ENCODE results near the gene ZNF146. TPM values are rescaled to one million over a fixed set of nuclear protein-coding genes. Genes with fewer than 3 reads are reported as not detected.
A peak's percentile ranks its signal among the peaks of the same experiment; 100 is the strongest.
"Not testable (repeated sequence)": the region's sequence is repeated elsewhere in the genome, so short reads cannot be mapped to it uniquely, and the experiment has no call there.

Gene ZNF146
- total RNA-seq, 4 donors from 2014 or later, result 69.6 to 127 (median 79.7) TPM

DNA sequence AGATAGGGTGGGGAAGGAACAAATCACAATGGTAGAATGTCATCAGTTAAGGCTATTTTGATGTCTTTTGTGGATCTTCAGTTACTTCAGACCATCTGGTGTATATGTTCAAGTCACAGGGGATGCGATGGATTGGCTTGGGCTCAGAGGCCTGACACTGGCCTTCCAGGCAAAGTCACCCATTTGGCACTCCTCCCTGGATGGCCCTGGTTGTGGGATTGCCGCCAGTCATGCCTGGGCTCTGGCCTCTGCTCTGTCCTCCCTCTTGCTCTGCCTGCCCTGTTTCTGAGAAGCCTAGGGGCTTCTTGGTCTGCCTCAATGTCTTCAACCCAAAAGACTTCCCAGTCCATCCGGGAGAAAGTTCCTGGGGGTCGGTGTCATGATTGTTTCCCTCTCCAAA lies 50.2 kb downstream of the ZNF146 start:
- WGBS, 2 donors, result 87 to 91% methylated on average over 4 of the region's 4 CpGs
- Histone ChIP-seq H3K4me3 (replicated peaks in 1 of 3) (no peak overlapping the region), H3K4me1 (no peaks in the 10 kb centered on the region), H3K9me3 (no peaks in the 10 kb centered on the region), H3K36me3 (no peaks in the 10 kb centered on the region), H3K27ac (no peak overlapping the region), H3K27me3 (no peaks in the 10 kb centered on the region)
- DNase-seq, result no peak
- intact Hi-C loops (cut with DNase I), result no loop called here
- TF ChIP-seq, protein P1, sequence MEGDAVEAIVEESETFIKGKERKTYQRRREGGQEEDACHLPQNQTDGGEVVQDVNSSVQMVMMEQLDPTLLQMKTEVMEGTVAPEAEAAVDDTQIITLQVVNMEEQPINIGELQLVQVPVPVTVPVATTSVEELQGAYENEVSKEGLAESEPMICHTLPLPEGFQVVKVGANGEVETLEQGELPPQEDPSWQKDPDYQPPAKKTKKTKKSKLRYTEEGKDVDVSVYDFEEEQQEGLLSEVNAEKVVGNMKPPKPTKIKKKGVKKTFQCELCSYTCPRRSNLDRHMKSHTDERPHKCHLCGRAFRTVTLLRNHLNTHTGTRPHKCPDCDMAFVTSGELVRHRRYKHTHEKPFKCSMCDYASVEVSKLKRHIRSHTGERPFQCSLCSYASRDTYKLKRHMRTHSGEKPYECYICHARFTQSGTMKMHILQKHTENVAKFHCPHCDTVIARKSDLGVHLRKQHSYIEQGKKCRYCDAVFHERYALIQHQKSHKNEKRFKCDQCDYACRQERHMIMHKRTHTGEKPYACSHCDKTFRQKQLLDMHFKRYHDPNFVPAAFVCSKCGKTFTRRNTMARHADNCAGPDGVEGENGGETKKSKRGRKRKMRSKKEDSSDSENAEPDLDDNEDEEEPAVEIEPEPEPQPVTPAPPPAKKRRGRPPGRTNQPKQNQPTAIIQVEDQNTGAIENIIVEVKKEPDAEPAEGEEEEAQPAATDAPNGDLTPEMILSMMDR (IDR thresholded peaks at IDR 0.05), result no peak
- no peak for TF ChIP-seq POLR2A (IDR thresholded peaks at IDR 0.05)

DNA sequence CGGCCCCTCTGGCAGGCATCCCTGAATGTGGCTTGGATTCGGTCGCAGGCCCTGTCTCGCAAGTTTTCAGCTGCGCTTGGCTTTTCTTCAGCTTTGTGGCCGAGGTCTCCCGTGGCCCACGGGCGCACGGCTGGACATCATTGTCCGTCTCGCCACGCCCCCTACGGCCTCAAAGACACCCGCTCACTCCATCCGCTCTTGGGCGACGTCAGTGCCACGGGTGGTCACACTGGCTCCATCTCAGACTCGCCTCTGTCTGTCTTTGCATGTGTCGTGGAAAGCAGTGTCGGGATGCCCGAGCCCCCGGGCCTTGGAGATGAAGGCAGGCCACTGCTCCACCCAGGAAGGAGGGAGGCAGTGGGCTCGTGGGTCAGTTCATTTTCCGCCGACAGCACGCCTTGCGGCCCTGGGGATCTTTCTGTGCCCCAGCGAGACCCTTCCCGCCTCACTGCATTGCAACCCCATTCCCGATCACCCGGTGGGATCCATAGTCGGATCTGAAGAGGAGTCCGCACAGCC lies 51.0 kb downstream of the ZNF146 start:
- DNase-seq, result no peak
- Histone ChIP-seq H3K36me3 (no peaks in the 10 kb centered on the region), H3K9me3 (no peaks in the 10 kb centered on the region), H3K4me1 (no peaks in the 10 kb centered on the region), H3K27me3 (no peaks in the 10 kb centered on the region), H3K4me3 (replicated peaks in 1 of 3) (no peak overlapping the region), H3K27ac (no peak overlapping the region)
- intact Hi-C loops (cut with DNase I), result no loop called here
- TF ChIP-seq, protein P1 (IDR thresholded peaks at IDR 0.05), result no peak
- TF ChIP-seq POLR2A (IDR thresholded peaks at IDR 0.05), result no peak
- WGBS, 2 donors, result 94 to 97% methylated on average over 32 to 35 of the region's 35 CpGs

DNA sequence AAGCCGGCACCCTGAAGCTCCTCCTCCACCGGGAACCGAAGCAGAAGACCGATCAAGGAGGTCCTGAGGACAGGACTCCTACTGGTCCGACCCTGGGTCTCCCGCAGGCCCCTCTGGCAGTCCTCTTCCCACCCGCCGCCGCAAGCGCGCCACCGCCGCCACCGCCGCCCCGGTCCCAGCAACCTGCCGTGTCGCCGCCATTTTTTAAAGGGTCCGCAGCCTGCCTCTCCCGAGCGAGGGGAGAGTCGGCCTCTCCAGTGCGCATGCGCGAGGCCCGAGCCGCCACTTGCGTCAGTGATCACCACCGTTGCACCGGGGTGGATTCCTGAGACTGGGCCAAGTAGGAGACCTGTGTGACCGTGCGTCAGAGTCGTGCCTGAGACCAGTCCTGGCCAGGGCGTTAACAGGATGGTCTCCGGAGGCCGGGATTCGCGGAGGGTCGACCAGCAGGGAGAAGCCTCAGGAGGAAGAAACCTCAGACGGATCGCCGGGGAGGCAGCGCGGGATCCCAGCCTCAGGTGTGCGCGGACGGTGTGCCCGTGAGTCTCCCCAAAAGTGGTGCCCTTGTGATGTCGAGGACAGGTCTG lies 51.6 kb downstream of the ZNF146 start:
- intact Hi-C loops (cut with DNase I), result no loop called here
- TF ChIP-seq, protein P1 (IDR thresholded peaks at IDR 0.05), result no peak
- TF ChIP-seq POLR2A (IDR thresholded peaks at IDR 0.05), result no peak
- Histone ChIP-seq H3K4me3 (replicated peaks in 1 of 3) (no peak overlapping the region), H3K9me3 (no peaks in the 10 kb centered on the region), H3K4me1 (no peaks in the 10 kb centered on the region), H3K27me3 (no peaks in the 10 kb centered on the region), H3K27ac (no peak overlapping the region), H3K36me3 (no peaks in the 10 kb centered on the region)
- DNase-seq, result peak in 1 of 2 donors; percentile 66
- 83 to 84% methylated on average over 30 to 40 of the region's 50 CpGs for WGBS, 2 donors

DNA sequence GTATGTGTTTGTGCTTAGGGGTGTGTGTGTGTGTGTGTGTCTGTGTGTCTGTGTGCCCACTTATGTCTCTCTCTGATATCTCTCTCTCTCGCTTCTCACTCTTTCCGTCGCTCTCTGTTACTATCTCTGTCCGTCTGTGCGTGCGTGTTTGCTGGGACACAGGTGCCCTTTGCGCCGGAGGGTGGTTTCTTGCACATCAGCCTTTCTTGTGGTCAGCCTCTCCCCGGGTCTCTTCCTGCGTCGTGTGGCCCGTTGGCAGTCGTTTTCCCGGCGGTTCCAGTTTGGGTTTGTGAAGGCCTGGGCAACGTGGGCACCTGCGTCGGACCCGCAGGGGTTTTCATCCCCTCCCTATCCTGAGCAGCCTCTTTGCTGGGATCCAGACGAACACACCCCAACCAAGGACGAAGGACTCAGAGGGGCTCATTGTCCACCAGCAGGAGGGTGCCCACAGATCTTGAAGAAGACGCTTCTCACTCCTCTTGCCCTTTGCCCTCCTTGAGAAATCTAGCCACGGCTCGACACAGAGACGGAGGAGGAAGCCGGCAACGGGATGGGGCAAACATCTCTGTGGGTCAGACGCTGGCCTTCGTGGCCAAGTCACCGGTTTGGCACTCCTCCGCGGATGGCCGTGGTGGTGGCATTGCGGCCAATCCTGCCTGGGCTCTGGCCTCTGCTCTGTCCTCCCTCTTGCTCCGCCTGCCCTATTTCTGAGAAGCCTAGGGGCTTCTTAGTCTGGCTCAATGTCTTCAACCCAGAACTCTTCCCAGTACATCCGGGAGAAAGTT lies 52.3 kb downstream of the ZNF146 start:
- H3K27ac ChIP-seq, result no peak overlapping the region
- intact Hi-C loops (cut with DNase I), result no loop called here
- H3K27me3 ChIP-seq, result no peaks in the 10 kb centered on the region
- no peak for DNase-seq
- H3K4me1 ChIP-seq, result no peaks in the 10 kb centered on the region
- no peak overlapping the region for H3K4me3 ChIP-seq (replicated peaks in 1 of 3)
- WGBS, 2 donors, result 95% methylated on average over 35 to 36 of the region's 36 CpGs
- TF ChIP-seq, protein P1 (IDR thresholded peaks at IDR 0.05), result no peak
- no peak for TF ChIP-seq POLR2A (IDR thresholded peaks at IDR 0.05)
- H3K9me3 ChIP-seq, result no peaks in the 10 kb centered on the region
- no peaks in the 10 kb centered on the region for H3K36me3 ChIP-seq

DNA sequence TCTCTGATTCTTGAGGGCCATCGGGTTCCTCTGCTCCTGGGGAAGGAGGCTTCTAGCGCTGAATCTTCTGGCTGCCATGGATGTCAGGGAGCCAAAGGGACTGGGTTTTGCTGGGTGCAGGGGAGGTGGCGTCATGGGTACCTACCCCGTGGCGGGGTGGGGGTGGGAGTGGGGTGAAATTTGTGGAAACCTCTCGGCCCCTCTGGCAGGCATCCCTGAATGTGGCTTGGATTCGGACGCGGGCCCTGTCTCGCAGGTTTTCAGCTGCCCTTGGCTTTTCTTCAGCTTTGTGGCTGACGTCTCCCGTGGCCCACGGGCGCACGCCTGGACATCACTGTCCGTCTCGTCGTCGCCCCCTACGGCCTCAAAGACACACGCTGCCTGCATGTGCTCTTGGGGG lies 53.2 kb downstream of the ZNF146 start:
- H3K27ac ChIP-seq; H3K4me1 ChIP-seq; H3K9me3 ChIP-seq; DNase-seq; H3K36me3 ChIP-seq; H3K4me3 ChIP-seq (replicated peaks in 1 of 3); H3K27me3 ChIP-seq; intact Hi-C loops (cut with DNase I): not testable (repeated sequence)
- WGBS, 2 donors, result 93 to 97% methylated on average over 7 to 18 of the region's 21 CpGs

DNA sequence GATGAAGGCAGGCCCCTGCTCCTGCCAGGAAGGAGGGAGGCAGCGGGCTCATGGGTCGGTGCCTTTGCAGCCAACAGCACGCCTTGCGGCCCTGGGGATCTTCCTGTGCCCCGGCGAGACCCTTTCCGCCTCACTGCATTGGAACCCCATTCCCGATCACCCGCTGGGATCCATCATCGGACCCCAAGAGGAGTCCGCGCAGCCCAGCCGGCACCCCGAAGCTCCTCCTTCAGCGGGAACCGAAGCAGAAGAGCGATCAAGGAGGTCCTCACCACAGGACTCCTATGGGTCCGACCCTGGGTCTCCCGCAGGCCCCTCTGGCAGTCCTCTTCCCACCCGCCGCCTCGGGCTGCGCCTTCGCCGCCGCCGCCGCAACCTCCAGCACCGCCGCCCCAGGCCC lies 53.7 kb downstream of the ZNF146 start:
- H3K9me3 ChIP-seq; H3K36me3 ChIP-seq; H3K27me3 ChIP-seq; H3K4me1 ChIP-seq; DNase-seq; intact Hi-C loops (cut with DNase I); H3K4me3 ChIP-seq (replicated peaks in 1 of 3); H3K27ac ChIP-seq: not testable (repeated sequence)
- WGBS, 2 donors, result 96 to 97% methylated on average over 21 to 22 of the region's 30 CpGs

DNA sequence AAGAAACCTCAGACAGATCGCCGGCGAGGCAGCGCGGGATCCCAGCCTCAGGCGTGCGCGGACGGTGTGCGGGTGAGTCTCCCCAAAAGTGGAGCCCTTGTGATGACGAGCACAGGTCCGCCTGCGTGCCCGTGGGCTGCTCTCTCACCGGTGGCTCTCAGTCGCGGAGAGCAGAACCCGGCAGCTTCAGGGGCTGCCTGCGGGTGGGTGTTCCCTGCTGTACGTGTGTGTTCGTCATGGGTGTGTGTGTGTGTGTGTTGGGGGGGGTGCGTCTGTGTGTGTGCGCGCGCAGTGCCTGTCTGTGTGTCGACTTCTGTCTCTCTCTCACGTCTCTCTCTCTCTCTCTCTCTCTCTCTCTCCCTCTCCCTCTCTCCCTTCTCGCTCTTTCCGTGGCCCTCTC lies 54.4 kb downstream of the ZNF146 start:
- intact Hi-C loops (cut with DNase I); H3K9me3 ChIP-seq; DNase-seq; H3K27me3 ChIP-seq; H3K4me3 ChIP-seq (replicated peaks in 1 of 3); H3K27ac ChIP-seq; H3K36me3 ChIP-seq; H3K4me1 ChIP-seq: not testable (repeated sequence)
- WGBS, 2 donors, result 96% methylated on average over 10 of the region's 29 CpGs; no CpG with 5 or more reads in 1 of the 2 donors

All from thyroid gland (tissue), 4 donors.